Inflammatory macrophage treated with lipopolysaccharide for 1 hour (primary cell): ENCODE measurements around the gene TAF12.
A peak's percentile ranks its signal among the peaks of the same experiment; 100 is the strongest.
"Not testable (repeated sequence)": the region's sequence is repeated elsewhere in the genome, so short reads cannot be mapped to it uniquely, and the experiment has no call there.

Experiments
- DNase-seq, 2 donors: peaks; one replicate each; pipeline ENCODE4 v3.0.0-alpha.2; 2020 to 2022

TAF12 gene

GRCh38 chr1:28642847-28643635 is at the start of gene TAF12:
Gene TAF12, minus strand, starts transcription at chr1:28643067. Its CDS starts 20,986 bp downstream, at chr1:28622081.
- peak; percentile 93 to 97 for DNase-seq

DNA sequence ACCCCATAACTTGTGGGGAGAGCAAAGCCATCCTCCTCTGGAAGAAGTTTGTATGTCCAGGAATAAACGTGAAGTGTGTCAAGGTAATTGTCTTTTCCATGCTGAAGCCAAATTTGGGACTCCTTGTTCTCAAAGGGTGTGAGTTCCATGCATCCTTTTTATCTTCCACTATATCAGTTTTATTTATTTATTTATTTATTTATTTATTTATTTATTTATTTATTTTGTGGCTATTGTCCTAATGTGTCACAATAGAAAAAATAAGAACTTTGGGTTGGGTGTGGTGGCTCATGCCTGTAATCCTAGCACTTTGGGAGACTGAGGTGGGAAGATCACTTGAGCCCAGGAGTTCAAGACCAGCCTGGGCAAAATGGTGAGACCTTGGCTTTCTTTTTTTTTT is 48.8 kb upstream of the TAF12 start:
- DNase-seq = not testable (repeated sequence)

GRCh38 chr1:28684937-28685336 is 42.1 kb upstream of the TAF12 start:
- DNase-seq = no peak

- no peak for DNase-seq
Measured at GRCh38 chr1:28682840-28683239, 40.0 kb upstream of the TAF12 start.

DNA sequence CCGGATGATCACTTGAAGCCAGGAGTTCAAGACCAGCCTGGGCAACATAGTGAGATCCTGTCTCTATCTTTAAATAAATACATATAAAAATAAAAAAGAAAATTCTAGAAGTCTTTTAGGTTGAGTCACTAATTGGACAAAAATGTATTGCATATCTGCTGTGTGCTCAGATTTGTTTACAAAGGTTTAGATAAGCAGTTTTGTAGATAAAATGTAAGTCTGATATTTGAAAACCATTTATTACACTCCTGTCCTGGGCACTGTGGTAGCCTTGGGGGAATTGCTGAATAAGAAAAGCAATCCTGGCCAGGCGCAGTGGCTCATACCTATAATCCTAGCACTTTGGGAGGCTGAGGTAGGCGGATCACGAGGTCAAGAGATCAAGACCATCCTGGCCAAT is 37.3 kb upstream of the TAF12 start:
- DNase-seq = no peak

GRCh38 chr1:28675924-28676257 is 33.0 kb upstream of the TAF12 start:
- DNase-seq = no peak

DNA sequence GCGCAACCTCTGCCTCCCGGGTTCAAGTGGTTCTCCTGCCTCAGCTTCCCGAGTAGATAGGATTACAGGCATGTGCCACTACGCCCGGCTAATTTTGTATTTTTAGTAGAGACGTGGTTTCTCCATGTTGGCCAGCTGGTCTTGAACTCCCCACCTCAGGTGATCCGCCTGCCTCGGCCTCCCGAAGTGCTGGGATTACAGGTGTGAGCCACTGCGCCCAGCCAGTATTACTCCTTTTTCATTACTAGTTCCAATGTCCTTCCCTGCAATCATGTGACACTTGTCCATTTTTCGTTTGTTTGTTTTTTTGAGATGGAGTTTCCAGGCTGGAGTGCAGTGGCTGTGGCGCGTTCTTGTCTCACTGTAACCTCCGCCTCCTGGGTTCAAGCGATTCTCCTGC is 30.1 kb upstream of the TAF12 start:
- DNase-seq = not testable (repeated sequence)

DNA sequence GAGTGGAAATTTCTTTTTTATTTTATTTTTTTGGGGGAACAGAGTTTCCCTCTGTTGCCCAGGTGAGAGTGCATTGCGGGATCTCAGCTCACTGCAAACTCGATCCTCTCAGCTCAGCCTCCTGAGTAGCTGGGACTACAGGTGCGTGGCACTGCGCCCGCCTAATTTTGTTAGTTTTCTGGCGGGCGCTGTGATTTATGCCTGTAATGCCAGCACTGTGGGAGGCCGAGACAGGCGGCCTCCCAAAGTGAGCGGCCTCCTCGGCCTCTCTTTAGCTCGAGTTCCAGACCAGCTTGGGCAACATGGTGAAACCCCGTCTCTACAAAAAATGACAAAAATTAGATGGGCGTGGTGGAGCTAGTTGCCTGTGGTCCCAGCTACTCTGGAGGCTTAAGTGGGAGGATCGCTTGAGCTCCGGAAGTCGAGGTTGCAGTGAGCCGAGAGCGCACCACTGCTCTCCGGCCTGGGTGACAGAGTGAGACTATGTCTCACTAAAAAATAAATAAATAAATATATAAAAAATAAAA is 28.4 kb upstream of the TAF12 start:
- DNase-seq = no peak

DNA sequence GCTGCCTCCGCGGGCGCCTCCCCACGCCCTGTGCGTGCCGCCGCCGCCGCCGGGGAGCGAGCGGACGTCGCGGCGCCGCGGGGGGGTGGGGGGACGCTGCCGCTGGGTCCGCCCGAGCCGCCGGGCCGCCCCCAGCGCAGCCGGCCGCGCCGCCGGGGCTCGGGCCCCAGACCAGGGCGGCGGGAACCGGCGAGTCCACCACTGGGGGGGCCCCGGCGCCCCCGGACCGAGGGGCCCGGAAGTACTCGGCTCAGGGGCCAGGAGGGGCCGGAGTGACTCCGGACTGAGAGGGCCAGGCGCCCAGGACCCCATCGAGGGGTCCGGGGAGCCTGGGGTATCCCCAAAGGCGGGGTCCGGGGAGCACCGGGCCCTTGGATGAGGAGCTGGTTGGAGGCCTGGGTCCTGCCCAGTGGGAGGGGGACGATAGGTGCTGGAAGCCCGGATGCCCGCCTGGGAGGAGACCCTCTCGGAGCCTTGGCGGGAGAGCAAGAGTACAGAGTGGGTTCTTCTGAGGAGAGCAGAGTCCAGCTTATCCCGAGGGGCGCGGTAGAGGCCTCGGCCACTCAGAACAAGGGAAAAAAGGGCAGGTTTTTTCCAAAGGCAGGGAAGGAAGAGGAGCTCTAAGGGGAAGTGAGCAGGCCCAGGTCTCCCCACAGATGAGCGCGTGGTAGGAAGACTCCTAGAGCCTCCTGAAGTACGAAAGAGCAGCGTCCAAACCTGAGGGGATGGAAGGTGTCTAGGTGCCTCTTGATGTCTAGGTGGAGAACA is 26.3 kb upstream of the TAF12 start:
- DNase-seq = peak; percentile 30 to 39

GRCh38 chr1:28668191-28668955 is 25.5 kb upstream of the TAF12 start, which contains the start of gene GMEB1:
Gene GMEB1, plus strand, starts transcription at chr1:28668784. Its CDS starts 14,829 bp downstream, at chr1:28683613.
- peak; percentile 77 to 87 for DNase-seq

- no peak for DNase-seq
Measured at GRCh38 chr1:28666806-28667205, 23.9 kb upstream of the TAF12 start.

DNA sequence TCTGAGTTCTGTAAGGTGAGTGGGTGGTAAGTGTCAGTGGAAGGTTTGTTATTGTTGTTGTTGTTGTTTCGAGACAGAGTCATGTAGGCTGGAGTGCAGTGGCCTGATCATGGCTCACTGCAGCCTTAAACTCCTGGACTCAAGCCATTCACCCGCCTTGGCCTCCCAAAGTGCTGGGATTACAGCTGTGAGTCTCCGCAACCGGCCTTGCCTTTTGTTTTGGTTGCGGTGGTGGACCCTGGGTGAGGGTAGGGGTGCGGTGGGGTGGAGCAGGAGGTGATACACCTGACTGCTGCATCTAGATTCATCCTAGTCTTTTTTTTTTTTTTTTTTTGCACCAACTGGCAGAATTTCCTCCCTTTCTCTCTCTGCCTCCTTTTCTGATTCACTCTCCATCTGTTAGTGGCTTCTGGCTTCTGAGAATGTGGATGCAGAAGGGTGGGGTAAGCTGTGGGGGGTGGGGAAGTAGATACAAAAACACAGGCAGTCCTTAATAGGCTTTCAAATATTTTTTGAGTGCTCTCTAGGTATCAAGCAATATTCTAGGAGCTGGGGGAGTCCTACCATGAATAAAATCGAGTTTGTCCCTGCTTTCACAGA is 21.1 kb upstream of the TAF12 start:
- DNase-seq = no peak

GRCh38 chr1:28656335-28656734 is 13.5 kb upstream of the TAF12 start:
- DNase-seq = no peak

- not testable (repeated sequence) for DNase-seq
Measured at GRCh38 chr1:28655448-28656311, 12.8 kb upstream of the TAF12 start.

GRCh38 chr1:28653870-28654269 is 11.0 kb upstream of the TAF12 start:
- DNase-seq = peak in 1 of 2 donors; percentile 30

GRCh38 chr1:28653063-28653462 is 10.2 kb upstream of the TAF12 start:
- not testable (repeated sequence) for DNase-seq

DNA sequence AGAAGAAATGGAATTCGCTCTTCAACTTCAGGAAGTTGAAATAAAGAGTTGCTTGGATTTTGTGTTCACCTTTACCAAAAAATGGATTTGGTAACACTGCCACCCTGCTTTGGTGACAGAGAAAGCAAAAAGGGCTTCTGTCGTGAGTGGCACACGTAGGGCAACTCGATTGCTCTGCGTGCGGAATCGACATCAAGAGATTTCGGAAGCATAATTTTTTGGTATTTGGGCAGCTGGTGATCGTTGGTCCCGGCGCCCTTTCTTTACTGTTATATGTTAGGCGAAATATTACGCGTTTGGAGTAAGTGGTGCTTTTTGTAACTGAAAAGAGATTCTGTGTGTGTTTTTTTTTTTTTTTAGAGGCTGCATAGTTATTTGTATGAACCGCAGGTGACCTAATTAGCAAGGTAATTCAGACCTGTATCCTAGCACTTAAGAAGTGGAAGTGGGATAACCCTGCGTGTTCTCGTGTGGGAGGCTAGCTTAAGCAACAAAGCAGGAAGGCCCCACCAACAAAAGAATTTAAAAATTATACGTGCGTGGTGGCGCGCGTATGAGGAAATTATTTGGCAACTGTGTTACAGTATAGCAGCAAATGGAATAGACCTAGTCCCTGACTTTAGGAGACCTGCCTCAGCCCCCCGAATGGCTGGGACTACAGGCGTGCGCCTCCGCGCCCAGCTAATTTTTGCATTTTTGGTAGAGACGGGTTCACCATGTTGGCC is 5.8 kb upstream of the TAF12 start, which contains the start of gene RNU11:
Gene RNU11, plus strand, starts transcription at position 127 of the 725 bp plus-strand sequence.
- peak; percentile 99 for DNase-seq

- peak; percentile 90 to 97 for DNase-seq
Measured at GRCh38 chr1:28648008-28648473, 5.2 kb upstream of the TAF12 start.

DNA sequence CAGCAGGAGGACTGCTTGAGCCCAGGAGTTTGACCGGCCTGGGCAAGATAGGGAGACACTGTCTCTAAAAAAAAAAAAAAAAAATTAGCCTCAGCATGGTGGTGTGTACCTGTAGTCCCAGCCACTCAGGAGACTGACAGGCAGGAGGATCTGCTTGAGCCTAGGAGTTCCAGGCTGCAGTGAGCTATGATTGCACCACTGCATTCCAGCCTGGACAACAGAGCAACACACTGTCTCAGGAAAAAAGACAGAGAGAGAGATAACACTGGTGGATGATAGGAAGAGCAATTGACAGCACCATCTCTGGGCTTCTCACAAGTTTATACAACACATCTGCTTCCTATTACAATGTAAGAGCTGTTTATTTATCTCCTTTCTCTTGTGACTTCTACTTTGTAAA is 3.2 kb upstream of the TAF12 start:
- no peak for DNase-seq

DNA sequence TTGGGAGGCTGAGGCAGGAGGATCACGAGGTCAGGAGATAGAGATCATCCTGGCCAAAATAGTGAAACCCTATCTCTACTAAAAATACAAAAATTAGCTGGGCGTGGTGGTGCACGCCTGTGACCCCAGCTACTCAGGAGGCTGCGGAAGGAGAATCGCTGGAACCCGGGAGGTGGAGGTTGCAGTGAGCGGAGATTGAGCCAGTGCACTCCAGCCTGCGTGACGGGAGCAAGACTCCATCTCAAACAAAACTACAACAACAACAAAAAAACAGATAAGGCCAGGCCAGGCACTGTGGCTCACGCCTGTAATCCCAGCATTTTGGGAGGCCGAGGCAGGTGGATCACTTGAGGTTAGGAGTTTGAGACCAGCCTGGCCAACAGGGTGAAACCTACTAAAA is 2.5 kb upstream of the TAF12 start:
- DNase-seq = not testable (repeated sequence)

DNA sequence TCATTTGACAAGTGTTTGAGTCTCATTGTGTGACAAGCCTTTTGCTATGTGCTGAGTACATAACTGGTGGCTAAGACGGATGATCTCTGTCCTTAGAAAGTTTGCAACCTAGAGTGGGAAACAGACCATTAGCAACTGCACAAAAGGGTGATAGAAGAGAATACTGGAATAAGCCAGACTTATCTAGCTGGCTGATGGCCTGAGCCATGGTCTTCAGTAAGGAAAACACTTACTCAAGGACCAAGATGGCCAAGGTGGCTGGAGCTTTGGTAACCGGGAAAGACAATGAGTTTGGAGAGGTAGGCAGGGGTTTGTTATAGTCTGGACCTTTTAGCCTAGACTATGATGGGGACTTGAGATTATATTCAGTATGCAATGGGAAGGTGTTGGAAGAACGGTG is 1.6 kb upstream of the TAF12 start:
- DNase-seq = no peak
